Psoas muscle (tissue), 8 donors: ENCODE measurements around the gene ANK2. TPM values are rescaled to one million over a fixed set of nuclear protein-coding genes. Genes with fewer than 3 reads are reported as not detected.

Source experiments
- ATAC-seq, 4 donors: fragments of 200-7000 bp; cut with Tn5 transposase; one replicate each; pipeline ENCODE4 v1.9.1; 2020; ENCODE audit warnings: moderate library complexity in 3 of 4, mild to moderate bottlenecking in 2 of 4
- DNase-seq, 2 donors: peaks; one replicate each; pipeline ENCODE4 v3.0.0-alpha.2; 2020
- H3K27ac ChIP-seq: fragments of 200-600 bp; one replicate; pipeline ENCODE4 v1.8.0; 2022
- H3K27me3 ChIP-seq, 3 donors: fragments of 200-600 bp in 1 of 3; one replicate each; pipeline versions ENCODE4 v1.6.1 to v1.8.0; 2013 to 2022; ENCODE audit warnings: low read length in 2 of 3, mild to moderate bottlenecking in 2 of 3, moderate library complexity in 1 of 3; ENCODE audit not compliant: insufficient read depth in 3 of 3
- H3K36me3 ChIP-seq, 2 donors: fragments of 200-600 bp in 1 of 2; one replicate each; pipeline versions ENCODE4 v1.6.1 to v1.8.0; 2013 to 2022; ENCODE audit warnings: low read depth in 1 of 2, mild to moderate bottlenecking in 1 of 2, moderate library complexity in 1 of 2; ENCODE audit not compliant: insufficient read depth in 1 of 2
- H3K4me1 ChIP-seq: fragments of 200-600 bp; one replicate; pipeline ENCODE4 v1.8.0; 2022
- H3K4me3 ChIP-seq: fragments of 200-600 bp; one replicate; pipeline ENCODE4 v1.8.0; 2022; ENCODE audit warnings: mild to moderate bottlenecking
- H3K9me3 ChIP-seq: fragments of 200-600 bp; one replicate; pipeline ENCODE4 v1.8.0; 2022
- CTCF ChIP-seq: fragments of 200-600 bp; IDR thresholded peaks from one replicate; pipeline ENCODE4 v1.8.0; 2022; ENCODE audit warnings: antibody characterized with exemption
- WGBS, 3 donors: extraction: QIAGEN DNeasy Blood & Tissue Kit; methylation state at CpG; one replicate each; pipeline versions ENCODE4 v1.1.6 to v1.1.7; 2013; 5-methylcytosine and 5-hydroxymethylcytosine counted together
- intact Hi-C, 2 donors: fragments of 100-400 bp; cut with DNase I; formaldehyde crosslinking; loops; one replicate each; pipeline versions ENCODE4 v1.11.0 to v1.14.2; 2022
- polyA plus RNA-seq, 3 donors: library from polyadenylated mRNA; stranded (reverse); fragments of 200-250 nt; gene quantifications; one replicate each; pipeline ENCODE4 v1.2.3, GENCODE V29; 2013
- total RNA-seq, 4 donors: library from RNA; stranded (reverse); fragmentation: NEBNext Ultra II Directional in 2 of 4; extraction: Animal tissue kit (Norgen Biotek cat#: 25700) in 2 of 4; gene quantifications; one replicate each; pipeline versions ENCODE4 v1.2.1 to v1.2.4, GENCODE V29; 2021 to 2023
- donor health status: healthy with polysubstance abuse.
- donor health status: DM: no; HTN: no; CAD: no; lungs with moderate emphysema.
- donor health status: Bipolar disorder and iron deficiency.
- donor health status: healthy.
- donor health status: DM: yes; HTN: yes; CAD: no.
- donor health status: DM: no; HTN: no; CAD: no.
- donor health status: DM: no; HTN: no; CAD: no.
- donor health status: DM: yes; HTN: yes; CAD: no.

ANK2 gene
- total and polyA plus RNA-seq, 7 donors = 14.1 to 153 (median 78.5) TPM

- DNase-seq = no peak
- Histone ChIP-seq H3K9me3 (no peaks in the 10 kb centered on the region), H3K27me3 (no peaks in the 10 kb centered on the region), H3K4me1 (no peaks in the 10 kb centered on the region), H3K27ac (no peak overlapping the region), H3K36me3 (no peaks in the 10 kb centered on the region), H3K4me3 (no peak overlapping the region)
- WGBS, 3 donors = 88 to 90% (median 88%) methylated on average over 7 of the region's 7 CpGs
- TF ChIP-seq CTCF = no peak
- no peak for ATAC-seq
- intact Hi-C loops = no loop called here
Observed at GRCh38 chr4:113069212-113069892, 19.9 kb downstream of the ANK2 start.

- intact Hi-C loops = loop anchor here in 1 of 2 donors (10.0 kb wide), 1 partner anchor 126 kb away; no protein-coding TSS in a partner anchor
- WGBS, 3 donors = 78 to 86% (median 85%) methylated on average over 2 of the region's 2 CpGs
- no peaks in the 10 kb centered on the region for H3K9me3 ChIP-seq
- no peaks in the 10 kb centered on the region for H3K36me3 ChIP-seq
- H3K27ac ChIP-seq = no peak overlapping the region
- ATAC-seq = no peak
- DNase-seq = no peak
- no peak for TF ChIP-seq CTCF
- no peaks in the 10 kb centered on the region for H3K4me1 ChIP-seq
- no peak overlapping the region for H3K4me3 ChIP-seq
- no peaks in the 10 kb centered on the region for H3K27me3 ChIP-seq
Observed at GRCh38 chr4:113070755-113071154, 21.3 kb downstream of the ANK2 start.

GRCh38 chr4:113071274-113071673, 21.8 kb downstream of the ANK2 start:
- no peaks in the 10 kb centered on the region for H3K36me3 ChIP-seq
- no peaks in the 10 kb centered on the region for H3K4me1 ChIP-seq
- intact Hi-C loops = loop anchor here in 1 of 2 donors (10.0 kb wide), 1 partner anchor 126 kb away; no protein-coding TSS in a partner anchor
- no peak for DNase-seq
- no peaks in the 10 kb centered on the region for H3K9me3 ChIP-seq
- no peak overlapping the region for H3K4me3 ChIP-seq
- 94 to 100% (median 97%) methylated on average over 4 of the region's 4 CpGs for WGBS, 3 donors
- ATAC-seq = no peak
- no peak overlapping the region for H3K27ac ChIP-seq
- no peak for TF ChIP-seq CTCF
- no peaks in the 10 kb centered on the region for H3K27me3 ChIP-seq

- ATAC-seq = no peak
- WGBS, 3 donors = 87 to 90% (median 89%) methylated on average over 2 of the region's 2 CpGs
- Histone ChIP-seq H3K4me3 (no peak overlapping the region), H3K36me3 (no peaks in the 10 kb centered on the region), H3K27ac (no peak overlapping the region), H3K9me3 (no peaks in the 10 kb centered on the region), H3K4me1 (no peaks in the 10 kb centered on the region), H3K27me3 (no peaks in the 10 kb centered on the region)
- intact Hi-C loops = loop anchor here in 1 of 2 donors (10.0 kb wide), 1 partner anchor 127 kb away; no protein-coding TSS in a partner anchor
- no peak for DNase-seq
- no peak for TF ChIP-seq CTCF
Observed at GRCh38 chr4:113071805-113072204, 22.4 kb downstream of the ANK2 start.
